ENCODE results near the gene C5orf24.

DNA sequence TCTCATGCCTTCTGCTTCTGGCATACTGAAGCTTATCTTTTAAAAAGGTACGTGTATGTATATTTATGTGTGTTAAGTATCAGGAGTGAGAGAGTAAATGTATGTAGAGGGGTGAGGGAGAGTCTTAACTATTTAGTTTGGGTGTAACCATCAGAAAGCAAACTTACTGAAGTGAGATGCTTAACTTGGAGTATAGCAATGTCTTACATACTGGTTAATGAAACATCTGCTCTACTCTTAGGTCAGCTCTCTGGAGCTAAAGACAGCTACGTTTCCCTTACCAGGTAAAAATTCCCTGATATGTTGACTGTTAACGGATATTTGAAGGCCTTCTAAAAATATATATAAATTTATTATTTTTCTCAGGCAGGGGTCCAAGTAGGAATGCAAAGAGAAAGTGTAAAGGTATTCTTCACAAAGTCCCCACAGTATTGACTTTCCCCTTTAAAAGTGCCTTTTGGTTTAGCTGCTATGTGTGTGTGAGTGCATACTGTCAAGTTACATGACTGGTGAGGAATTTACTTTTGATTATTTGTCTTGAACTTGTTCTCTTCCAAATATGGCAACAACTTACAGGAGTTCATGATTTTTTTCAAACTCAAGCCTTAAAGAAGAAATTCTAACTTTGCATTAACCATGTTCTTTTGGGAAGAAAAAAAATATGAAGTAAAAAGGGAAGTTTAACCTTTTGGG is 12.3 kb upstream of the C5orf24 start:
- TF ChIP-seq CTCF (IDR thresholded peaks at IDR 0.05 in 2 of 3, conservative IDR thresholded peaks at IDR 0.05 in 1 of 3; ENCODE audit: control insufficient read depth in 2 of 3, extremely low read depth in 1 of 3, insufficient read depth in 1 of 3, low read depth in 3 of 3, low read length in 3 of 3) (no peak), KDM1A (IDR thresholded peaks at IDR 0.05; ENCODE audit: borderline replicate concordance) (no peak), ZNF592 (IDR thresholded peaks at IDR 0.05) (no peak), POLR2A (IDR thresholded peaks at IDR 0.05; ENCODE audit: low read depth, low read length) (no peak), JUNB (IDR thresholded peaks at IDR 0.05) (no peak), STAT3 (IDR thresholded peaks at IDR 0.05; ENCODE audit: low read depth, low read length) (no peak), TAF1 (IDR thresholded peaks at IDR 0.05; ENCODE audit: borderline replicate concordance, low read depth, low read length) (no peak), TBL1XR1 (IDR thresholded peaks at IDR 0.05; ENCODE audit: low read depth, low read length) (no peak), ATF2 (IDR thresholded peaks at IDR 0.05; ENCODE audit: low read length) (no peak), CREB1 (IDR thresholded peaks at IDR 0.05; ENCODE audit: low read depth) (no peak), BACH1 (IDR thresholded peaks at IDR 0.05; ENCODE audit: borderline replicate concordance) (no peak), ZNF622 (IDR thresholded peaks at IDR 0.05) (no peak), POLR2AphosphoS5 (IDR thresholded peaks at IDR 0.05; ENCODE audit: low read length) (no peak)

Data from GM12878 (cell line).